ENCODE measurements around the gene TOR1AIP1. TPM values are rescaled to one million over a fixed set of nuclear protein-coding genes. Genes with fewer than 3 reads are reported as not detected.
"Not testable (repeated sequence)": the region's sequence is repeated elsewhere in the genome, so short reads cannot be mapped to it uniquely, and the experiment has no call there.

TOR1AIP1 gene
- total RNA-seq, 1 experiment from 2014 or later = 63.1 TPM

DNA sequence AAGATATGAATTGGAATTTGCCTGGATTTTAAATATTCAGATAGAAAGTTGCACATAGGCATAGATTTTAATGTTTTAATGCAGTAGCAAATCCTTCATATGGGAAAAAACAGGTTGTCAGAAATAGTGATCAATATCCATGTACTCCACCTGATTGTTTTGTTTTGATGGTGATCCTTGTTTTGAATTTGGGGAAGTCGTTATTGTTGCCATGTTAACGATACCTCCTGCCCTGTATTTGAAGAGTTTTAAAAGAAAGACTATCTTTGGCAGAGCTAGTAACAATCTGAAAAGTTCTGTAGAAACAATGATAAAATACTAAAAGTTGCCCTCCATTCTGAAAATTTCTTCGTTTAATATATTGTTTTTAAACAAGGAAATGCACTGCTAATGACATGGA, 73.6 kb downstream of the TOR1AIP1 start:
- in situ Hi-C loops (cut with HindIII; ENCODE audit: low pct_unique_long_range_greater_than_20kb, low sequenced_read_pairs) = no loop called here
- no peak for DNase-seq (ENCODE audit: low read depth, low spot score)

DNA sequence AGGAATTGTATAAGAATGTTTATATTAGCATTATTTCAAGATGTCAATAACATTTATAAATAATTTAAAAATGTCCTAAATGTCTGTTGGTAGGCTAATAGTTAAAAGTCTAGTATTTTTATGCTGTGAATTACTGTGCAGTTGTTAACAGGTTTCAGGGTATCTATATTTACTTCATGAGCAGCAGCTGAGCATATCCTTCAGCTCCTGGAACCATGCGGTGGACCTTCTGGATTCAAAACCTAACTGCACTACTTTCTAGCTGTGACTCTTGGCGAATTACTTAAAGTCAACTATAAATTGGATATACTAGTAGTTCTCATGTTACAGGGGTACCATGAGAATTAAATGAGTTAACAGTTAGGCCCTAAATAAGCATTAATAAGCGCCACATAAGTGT, 76.3 kb downstream of the TOR1AIP1 start:
- DNase-seq (ENCODE audit: low read depth, low spot score) = no peak
- in situ Hi-C loops (cut with HindIII; ENCODE audit: low pct_unique_long_range_greater_than_20kb, low sequenced_read_pairs) = no loop called here

DNA sequence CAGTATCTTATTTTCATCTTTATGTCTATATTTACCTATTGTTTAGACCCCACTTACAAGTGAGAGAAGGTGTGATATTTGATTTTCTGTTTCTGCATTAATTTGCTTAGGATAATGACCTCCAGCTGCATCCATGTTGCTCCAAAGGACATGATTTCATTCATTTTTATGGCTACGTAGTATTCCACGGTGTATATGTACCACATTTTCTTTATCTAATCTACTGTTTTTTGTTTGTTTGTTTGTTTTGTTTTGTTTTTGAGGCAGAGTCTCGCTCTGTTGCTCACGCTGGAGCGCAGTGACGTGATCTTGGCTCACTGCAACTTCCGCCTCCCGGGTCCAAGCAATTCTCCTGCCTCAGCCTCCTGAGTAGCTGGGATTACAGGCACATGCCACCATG, 80.1 kb downstream of the TOR1AIP1 start:
- DNase-seq (ENCODE audit: low read depth, low spot score); in situ Hi-C loops (cut with HindIII; ENCODE audit: low pct_unique_long_range_greater_than_20kb, low sequenced_read_pairs): not testable (repeated sequence)

DNA sequence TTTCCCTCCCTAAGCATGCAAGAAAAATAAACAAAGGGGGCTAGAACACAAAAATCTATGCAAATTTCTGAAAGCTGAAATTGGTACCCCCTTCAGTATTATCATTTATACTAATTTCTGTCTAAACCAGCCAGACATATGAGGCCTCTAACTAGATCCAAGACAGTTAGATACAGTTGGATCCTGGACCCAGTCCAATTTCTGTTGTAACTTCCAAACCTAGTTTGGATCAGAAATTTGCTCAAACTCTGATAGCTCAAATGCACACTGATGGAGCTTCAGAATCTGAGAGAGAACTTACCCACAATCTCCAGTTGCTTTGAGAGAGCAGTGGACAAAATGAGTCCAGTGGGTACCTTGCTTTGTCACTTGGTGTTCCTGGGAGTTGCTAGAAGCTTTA, 84.5 kb downstream of the TOR1AIP1 start:
- in situ Hi-C loops (cut with HindIII; ENCODE audit: low pct_unique_long_range_greater_than_20kb, low sequenced_read_pairs) = no loop called here

DNA sequence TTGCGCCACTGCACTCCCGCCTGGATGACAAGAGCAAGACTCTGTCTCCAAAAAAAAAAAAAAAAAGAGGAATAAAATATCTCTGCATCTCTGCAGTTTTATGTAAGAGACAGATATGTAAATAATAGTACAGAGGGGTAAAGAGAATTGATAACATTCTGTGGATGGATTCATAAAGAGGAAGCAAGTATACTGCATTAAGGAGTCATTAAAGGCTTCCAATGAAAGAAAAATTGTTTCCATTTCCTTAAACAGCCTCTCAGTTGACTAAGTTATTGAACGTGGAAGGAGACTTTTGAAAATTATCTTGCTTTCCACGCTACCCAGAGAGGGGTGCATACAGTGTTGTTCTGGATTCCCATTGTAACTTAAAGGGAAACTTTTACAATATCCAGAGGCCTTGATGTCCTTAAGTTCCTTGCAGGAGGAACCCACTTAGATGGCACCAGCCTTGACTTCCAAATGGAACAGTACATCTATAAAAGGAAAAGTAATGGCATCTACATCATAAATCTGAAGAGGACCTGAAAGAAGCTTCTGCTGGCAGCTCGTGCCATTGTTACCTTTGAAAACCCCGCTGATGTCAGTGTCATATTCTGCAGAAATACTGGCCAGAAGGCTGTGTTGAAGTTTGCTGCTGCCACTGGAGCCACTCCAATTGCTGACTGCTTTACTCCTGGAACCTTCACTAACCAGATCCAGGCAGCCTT, 86.4 kb downstream of the TOR1AIP1 start:
- in situ Hi-C loops (cut with HindIII; ENCODE audit: low pct_unique_long_range_greater_than_20kb, low sequenced_read_pairs) = no loop called here
- no peak for DNase-seq (ENCODE audit: low read depth, low spot score)

More for the DNA sequence above, 84.5 kb downstream of the TOR1AIP1 start:
- no peak for DNase-seq (ENCODE audit: low read depth, low spot score)

DNA sequence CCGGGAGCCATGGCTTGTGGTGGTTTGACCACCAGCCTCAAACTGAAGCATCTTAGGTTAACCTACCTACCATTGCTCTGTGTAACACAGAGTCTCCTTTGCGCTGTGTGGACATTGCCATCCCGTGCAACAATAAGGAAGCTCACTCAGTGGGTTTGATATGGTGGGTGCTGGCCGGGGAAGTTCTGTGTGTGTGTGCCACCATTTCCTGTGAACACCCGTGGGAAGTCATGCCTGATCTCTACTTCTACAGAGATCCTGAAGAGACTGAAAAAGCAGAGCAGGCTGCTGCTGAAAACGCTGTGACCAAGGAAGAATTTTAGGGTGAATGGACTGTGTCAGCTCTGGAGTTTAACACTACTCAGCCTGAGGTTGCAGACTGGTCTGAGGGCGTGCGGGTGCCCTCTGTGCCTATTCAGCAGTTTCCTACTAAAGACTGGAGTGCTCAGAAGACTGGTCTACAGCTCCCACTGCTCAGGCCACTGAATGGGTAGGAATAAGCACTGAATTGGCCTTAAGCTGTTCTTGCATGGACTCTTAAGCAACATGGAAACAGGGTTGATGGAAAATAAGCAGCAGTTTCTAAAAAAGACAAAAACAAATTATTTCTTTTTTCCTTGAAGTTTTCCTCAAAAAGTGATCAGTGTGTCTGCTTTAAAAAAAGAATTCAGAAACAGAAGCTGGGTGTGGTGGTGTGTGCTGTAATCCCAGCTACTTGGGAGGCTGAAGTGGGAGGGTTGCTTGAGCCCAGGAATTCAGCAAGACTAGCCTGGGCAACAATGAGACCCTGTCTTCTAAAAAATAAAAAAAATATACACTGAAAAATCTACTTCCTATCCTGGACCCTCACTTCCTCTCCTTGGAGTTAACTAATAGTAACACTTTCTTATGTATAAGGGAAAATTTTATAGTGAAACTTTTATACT, 87.2 kb downstream of the TOR1AIP1 start:
- peak; percentile 24 for DNase-seq (ENCODE audit: low read depth, low spot score)
- in situ Hi-C loops (cut with HindIII; ENCODE audit: low pct_unique_long_range_greater_than_20kb, low sequenced_read_pairs) = no loop called here

Other genes with a start within 250 kb of the TOR1AIP1 start
- not detected in 2 replicates for gene FAM163A, start 139.0 kb upstream of the TOR1AIP1 start, total RNA-seq (2014; rRNA removed; shearing (Covaris generic))
- gene TOR1AIP2, start 4.5 kb upstream of the TOR1AIP1 start, total RNA-seq (2014; rRNA removed; shearing (Covaris generic)) = 80.5 and 81.4 TPM in 2 replicates
- 57.5 and 58.2 TPM in 2 replicates for gene CEP350, start 72.5 kb downstream of the TOR1AIP1 start, total RNA-seq (2014; rRNA removed; shearing (Covaris generic))